ENCODE measurements around the gene ZNF892. TPM values are rescaled to one million over a fixed set of nuclear protein-coding genes. Genes with fewer than 3 reads are reported as not detected.

ZNF892 gene
- 1 to 10 TPM in 1 of 2 experiments, under 1 TPM in 1; 0.82 to 1.1 TPM for total RNA-seq
- 1.6 TPM for polyA plus RNA-seq (2013, experiment 1 of 2)
- 1.8 TPM for polyA plus RNA-seq (2013, experiment 2 of 2)
- total RNA-seq: 4.0 to 37.1 (median 13.9) reads per million in 172 experiments

DNA sequence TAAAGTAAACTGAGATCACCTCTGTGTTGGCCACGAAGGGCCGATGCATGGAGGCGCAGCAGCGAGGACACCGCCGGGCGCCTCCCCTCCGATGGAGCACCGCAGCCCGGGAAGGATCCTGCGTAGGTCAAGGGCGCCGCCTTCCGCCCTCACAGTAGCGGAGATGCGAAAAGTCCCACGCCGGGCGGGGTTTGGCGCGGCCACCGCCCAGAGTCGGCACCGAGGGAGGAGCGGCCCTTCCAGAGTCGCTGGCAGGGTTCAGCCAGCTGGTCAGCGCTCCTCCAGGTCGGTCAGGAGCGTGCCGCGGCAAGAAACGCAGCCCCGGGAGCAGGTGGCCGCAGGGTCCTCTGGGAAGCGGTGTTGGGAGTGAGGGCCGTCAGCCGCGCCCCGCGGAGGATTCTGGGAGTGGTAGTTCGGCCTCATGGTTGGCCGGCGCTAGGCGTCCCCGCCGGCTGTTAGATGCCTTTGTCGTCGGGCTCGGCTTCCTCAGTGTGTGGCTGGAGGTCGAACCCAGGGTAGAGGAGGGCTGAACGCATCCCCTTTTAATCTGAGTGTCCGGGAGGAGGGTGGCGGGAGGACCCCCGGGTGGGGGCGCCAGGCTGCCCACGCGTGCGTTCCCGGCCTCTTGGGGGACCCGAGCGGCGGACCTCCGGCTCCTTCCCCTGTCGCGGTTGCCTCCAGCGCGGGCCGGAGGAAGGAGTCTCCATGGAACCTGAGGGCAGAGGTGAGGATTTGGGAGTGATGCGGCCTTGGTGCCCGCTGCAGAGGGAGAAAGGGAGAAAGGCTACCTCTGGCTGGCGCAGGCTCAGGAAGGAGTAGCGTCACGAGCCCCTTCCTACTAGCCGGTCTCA, at the start of gene ZNF892:
Gene ZNF892 (plus strand): TSS at position 411 of the 851 bp plus-strand sequence. CDS start 295 bp downstream, at position 706.
- H3K36me3 ChIP-seq (ENCODE audit: insufficient read depth, low read length): peaks cover 24% of the 10 kb centered on the region
- POLR2A ChIA-PET: no interaction called here
- peaks cover 29% of the 10 kb centered on the region for H3K4me1 Mint-ChIP-seq (ENCODE audit: low read depth)

DNA sequence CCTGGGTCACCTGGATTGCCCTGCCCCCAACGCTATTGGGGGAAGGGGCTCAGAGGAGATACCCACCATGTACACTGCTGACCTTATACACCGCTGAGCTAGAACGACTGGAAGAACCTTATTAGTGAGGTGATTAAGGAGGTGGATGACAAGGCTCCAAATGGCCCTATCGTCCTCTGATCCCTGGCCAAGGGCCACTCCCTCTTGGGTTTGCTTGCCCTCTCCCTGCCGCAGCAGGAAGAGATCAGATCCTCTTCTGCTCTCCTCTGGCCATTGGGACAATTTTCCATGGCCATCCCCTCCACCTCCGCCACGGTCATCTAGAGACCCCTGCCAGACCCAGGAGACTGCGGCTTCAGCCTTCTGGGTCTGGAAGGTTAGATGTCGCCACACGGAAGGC, 48.9 kb upstream of the ZNF892 start:
- intact Hi-C loops (cut with DNase I, micrococcal nuclease): loop anchor here (5.0 kb wide), 2 partner anchors 36 to 81 kb away; partner anchors contain the start of gene MRPS5 (in 1 of the 2)
- ChIA-PET POLR2A (interaction anchor here (1.2 to 3.8 kb wide), 6 partner anchors 37 to 136 kb away, joined by 3 to 46 read pairs (median 10); partner anchors contain the start of genes MAL and MRPS5), CTCF (no interaction called here)
- TF ChIP-seq, protein P1, sequence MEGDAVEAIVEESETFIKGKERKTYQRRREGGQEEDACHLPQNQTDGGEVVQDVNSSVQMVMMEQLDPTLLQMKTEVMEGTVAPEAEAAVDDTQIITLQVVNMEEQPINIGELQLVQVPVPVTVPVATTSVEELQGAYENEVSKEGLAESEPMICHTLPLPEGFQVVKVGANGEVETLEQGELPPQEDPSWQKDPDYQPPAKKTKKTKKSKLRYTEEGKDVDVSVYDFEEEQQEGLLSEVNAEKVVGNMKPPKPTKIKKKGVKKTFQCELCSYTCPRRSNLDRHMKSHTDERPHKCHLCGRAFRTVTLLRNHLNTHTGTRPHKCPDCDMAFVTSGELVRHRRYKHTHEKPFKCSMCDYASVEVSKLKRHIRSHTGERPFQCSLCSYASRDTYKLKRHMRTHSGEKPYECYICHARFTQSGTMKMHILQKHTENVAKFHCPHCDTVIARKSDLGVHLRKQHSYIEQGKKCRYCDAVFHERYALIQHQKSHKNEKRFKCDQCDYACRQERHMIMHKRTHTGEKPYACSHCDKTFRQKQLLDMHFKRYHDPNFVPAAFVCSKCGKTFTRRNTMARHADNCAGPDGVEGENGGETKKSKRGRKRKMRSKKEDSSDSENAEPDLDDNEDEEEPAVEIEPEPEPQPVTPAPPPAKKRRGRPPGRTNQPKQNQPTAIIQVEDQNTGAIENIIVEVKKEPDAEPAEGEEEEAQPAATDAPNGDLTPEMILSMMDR (IDR thresholded peaks at IDR 0.05): no peak
- Histone ChIP-seq H3K4me1 (ENCODE audit: insufficient read depth, low read length) (peaks cover 21% of the 10 kb centered on the region), H3K4me3 (ENCODE audit: low read length) (peak overlapping the region; percentile 95), H3K36me3 (ENCODE audit: insufficient read depth, low read length) (peaks cover 18% of the 10 kb centered on the region), H3K27me3 (ENCODE audit: control insufficient read depth in 1 of 2, insufficient read depth in 2 of 2, low read length in 2 of 2) (no peaks in the 10 kb centered on the region), H3K27ac (ENCODE audit: low read depth in 1 of 2, low read length in 2 of 2) (no peak overlapping the region), H3K9me3 (ENCODE audit: control insufficient read depth in 1 of 2, insufficient read depth in 1 of 2, low read length in 2 of 2) (peaks cover 10 to 18% of the 10 kb centered on the region in 2 experiments)
- Mint-ChIP-seq H3K36me3 (ENCODE audit: low read depth) (peaks cover 56% of the 10 kb centered on the region), H3K4me3 (peak overlapping the region; percentile 83), H3K9me3 (peaks cover 10% of the 10 kb centered on the region), H3K27me3 (no peaks in the 10 kb centered on the region), H3K27ac (peak overlapping the region; percentile 76), H3K4me1 (ENCODE audit: low read depth) (peaks cover 20% of the 10 kb centered on the region)
- DNase-seq (no peak), ATAC-seq (ENCODE audit: poor library complexity) (no peak)

More for the DNA sequence above, at the start of gene ZNF892:
- Mint-ChIP-seq H3K27ac (peak within 1 kb of the TSS; percentile 80), H3K27me3 (no peaks in the 10 kb centered on the region), H3K9me3 (peaks cover 8% of the 10 kb centered on the region), H3K4me3 (peak within 1 kb of the TSS; percentile 95), H3K36me3 (ENCODE audit: low read depth) (peaks cover 65% of the 10 kb centered on the region)
- intact Hi-C loops (cut with DNase I, micrococcal nuclease): loop anchor here (1.0 to 5.0 kb wide), 5 partner anchors 42 to 195 kb away; partner anchors contain the start of genes ZNF2 (in 2 of the 2) and FAHD2A (in 1 of the 2)
- peaks cover 3 to 20% of the 10 kb centered on the region in 2 experiments for H3K9me3 ChIP-seq (ENCODE audit: control insufficient read depth in 1 of 2, insufficient read depth in 1 of 2, low read length in 2 of 2)
- H3K4me1 ChIP-seq (ENCODE audit: insufficient read depth, low read length): peaks cover 17% of the 10 kb centered on the region
- DNase-seq: peak; percentile 55 to 87 (median 74)
- CTCF ChIA-PET: no interaction called here
- TF ChIP-seq, protein P1 (IDR thresholded peaks at IDR 0.05): peak; percentile 61
- no peaks in the 10 kb centered on the region for H3K27me3 ChIP-seq (ENCODE audit: control insufficient read depth in 1 of 2, insufficient read depth in 2 of 2, low read length in 2 of 2)
- ATAC-seq (ENCODE audit: poor library complexity): peak; percentile 95
- H3K4me3 ChIP-seq (ENCODE audit: low read length): peak within 1 kb of the TSS; percentile 89
- H3K27ac ChIP-seq (ENCODE audit: low read depth in 1 of 2, low read length in 2 of 2): peak within 1 kb of the TSS; percentile 63 to 77

DNA sequence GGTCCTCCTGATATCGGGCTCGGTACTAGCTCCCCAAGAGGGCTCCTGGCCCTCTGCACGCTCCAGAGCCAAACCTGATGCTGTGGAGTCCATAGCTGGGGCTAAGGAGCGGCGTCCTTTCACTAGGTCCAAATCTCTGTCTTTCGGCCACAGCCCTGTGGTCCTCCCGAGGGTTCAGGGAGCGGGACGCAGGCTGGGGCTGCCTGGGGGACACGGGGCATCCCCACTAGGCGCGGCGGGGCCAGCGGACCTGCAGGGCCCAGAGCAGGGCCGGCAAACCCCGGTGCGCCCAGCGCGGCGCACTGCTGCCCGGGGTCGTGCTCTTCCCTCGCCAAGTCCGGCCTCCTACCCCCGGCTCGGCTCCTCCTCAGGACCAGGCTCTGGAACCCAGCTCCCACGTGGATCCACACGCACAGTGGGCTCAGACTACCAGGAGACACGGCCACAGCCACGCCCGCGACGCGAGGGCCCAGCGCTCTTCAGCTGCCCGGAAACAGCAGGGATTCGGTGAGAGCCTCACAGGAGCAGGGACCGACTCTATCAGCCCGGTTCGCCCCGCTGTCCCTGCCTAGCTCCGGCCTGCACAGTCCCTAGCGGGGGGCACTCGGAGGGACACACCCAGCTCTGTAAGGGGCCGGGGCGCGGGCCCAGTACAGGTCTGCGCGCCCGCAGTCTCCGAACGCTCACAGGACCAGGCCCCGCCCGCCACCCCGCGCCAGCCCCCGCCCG, 48.3 kb upstream of the ZNF892 start:
- Histone ChIP-seq H3K4me3 (ENCODE audit: low read length) (peak overlapping the region; percentile 95), H3K4me1 (ENCODE audit: insufficient read depth, low read length) (peaks cover 21% of the 10 kb centered on the region), H3K27ac (ENCODE audit: low read depth in 1 of 2, low read length in 2 of 2) (peak overlapping the region; percentile 33 to 62), H3K36me3 (ENCODE audit: insufficient read depth, low read length) (peaks cover 15% of the 10 kb centered on the region), H3K9me3 (ENCODE audit: control insufficient read depth in 1 of 2, insufficient read depth in 1 of 2, low read length in 2 of 2) (peaks cover 10 to 11% of the 10 kb centered on the region in 2 experiments), H3K27me3 (ENCODE audit: control insufficient read depth in 1 of 2, insufficient read depth in 2 of 2, low read length in 2 of 2) (no peaks in the 10 kb centered on the region)
- TF ChIP-seq, protein P1 (IDR thresholded peaks at IDR 0.05): no peak
- Mint-ChIP-seq H3K36me3 (ENCODE audit: low read depth) (peaks cover 49% of the 10 kb centered on the region), H3K4me1 (ENCODE audit: low read depth) (peaks cover 21% of the 10 kb centered on the region), H3K27me3 (no peaks in the 10 kb centered on the region), H3K4me3 (peak overlapping the region; percentile 83), H3K27ac (peak overlapping the region; percentile 76), H3K9me3 (peaks cover 7% of the 10 kb centered on the region)
- ChIA-PET POLR2A (interaction anchor here (1.0 to 3.8 kb wide), 11 partner anchors 11 to 244 kb away, joined by 3 to 46 read pairs (median 5); partner anchors contain the start of genes FAHD2A, MAL and MRPS5), CTCF (interaction anchor here (1.4 kb wide), 1 partner anchor 38 kb away, joined by 5 read pairs; the partner anchor contains the start of gene MRPS5)
- ATAC-seq (ENCODE audit: poor library complexity) (peak; percentile 58), DNase-seq (peak in 6 of 14 experiments; percentile 11 to 44 (median 16))
- intact Hi-C loops (cut with DNase I, micrococcal nuclease): loop anchor here (1.0 to 5.0 kb wide), 3 partner anchors 37 to 82 kb away; partner anchors contain the start of gene MRPS5 (in 1 of the 2)
